Measurements from ENCODE around the gene SEC16A. TPM values are rescaled to one million over a fixed set of nuclear protein-coding genes. Genes with fewer than 3 reads are reported as not detected.

Gene SEC16A
- polyA plus RNA-seq, 4 donors, result 55.1 to 68.6 (median 62.3) TPM

GRCh38 chr9:136391737-136392537 is 90.9 kb downstream of the SEC16A start:
- DNase-seq (ENCODE audit: low read depth in 4 of 4, low spot score in 3 of 4), result no peak

Other genes with a start within 250 kb of the SEC16A start
- gene QSOX2, start 237.2 kb downstream of the SEC16A start, polyA plus RNA-seq (ENCODE audit: insufficient read length in 4 of 4), result 10 to 100 TPM; 16.3 to 17.5 (median 16.6) TPM
- gene CCDC187, start 178.9 kb downstream of the SEC16A start, polyA plus RNA-seq (ENCODE audit: insufficient read length in 4 of 4), result 1 to 10 TPM; 1.8 to 3.3 (median 2.2) TPM
- gene GPSM1, start 155.5 kb downstream of the SEC16A start, polyA plus RNA-seq (ENCODE audit: insufficient read length in 4 of 4), result 10 to 100 TPM; 30.6 to 42.3 (median 32.0) TPM
- gene DNLZ, start 119.3 kb downstream of the SEC16A start, polyA plus RNA-seq (ENCODE audit: insufficient read length in 4 of 4), result 10 to 100 TPM in 1 of 4 donors, 1 to 10 TPM in 3; 5.6 to 13.9 (median 8.0) TPM
- 1 to 10 TPM; 1.6 to 2.7 (median 2.3) TPM for gene CARD9, start 109.4 kb downstream of the SEC16A start, polyA plus RNA-seq (ENCODE audit: insufficient read length in 4 of 4)
- gene SNAPC4, start 82.9 kb downstream of the SEC16A start, polyA plus RNA-seq (ENCODE audit: insufficient read length in 4 of 4), result 10 to 100 TPM; 10.6 to 12.9 (median 10.8) TPM
- 10 to 100 TPM; 43.2 to 52.0 (median 47.3) TPM for gene ENTR1, start 72.4 kb downstream of the SEC16A start, polyA plus RNA-seq (ENCODE audit: insufficient read length in 4 of 4)
- gene PMPCA, start 72.4 kb downstream of the SEC16A start, polyA plus RNA-seq (ENCODE audit: insufficient read length in 4 of 4), result 10 to 100 TPM; 56.5 to 66.0 (median 62.6) TPM
- 10 to 100 TPM; 12.8 to 18.1 (median 13.8) TPM for gene INPP5E, start 43.2 kb downstream of the SEC16A start, polyA plus RNA-seq (ENCODE audit: insufficient read length in 4 of 4)
- gene NOTCH1, start 63.0 kb upstream of the SEC16A start, polyA plus RNA-seq (ENCODE audit: insufficient read length in 4 of 4), result 10 to 100 TPM; 25.4 to 41.4 (median 29.5) TPM
- gene EGFL7, start 179.9 kb upstream of the SEC16A start, polyA plus RNA-seq (ENCODE audit: insufficient read length in 4 of 4), result 10 to 100 TPM; 52.6 to 97.9 (median 59.2) TPM
- 10 to 100 TPM; 42.2 to 61.6 (median 43.2) TPM for gene AGPAT2, start 204.4 kb upstream of the SEC16A start, polyA plus RNA-seq (ENCODE audit: insufficient read length in 4 of 4)
- gene DIPK1B, start 229.5 kb upstream of the SEC16A start, polyA plus RNA-seq (ENCODE audit: insufficient read length in 4 of 4), result 10 to 100 TPM; 31.0 to 47.3 (median 34.3) TPM

Data from right renal pelvis (tissue), 4 donors.